ENCODE results near the gene SAAL1.

Gene SAAL1

DNA sequence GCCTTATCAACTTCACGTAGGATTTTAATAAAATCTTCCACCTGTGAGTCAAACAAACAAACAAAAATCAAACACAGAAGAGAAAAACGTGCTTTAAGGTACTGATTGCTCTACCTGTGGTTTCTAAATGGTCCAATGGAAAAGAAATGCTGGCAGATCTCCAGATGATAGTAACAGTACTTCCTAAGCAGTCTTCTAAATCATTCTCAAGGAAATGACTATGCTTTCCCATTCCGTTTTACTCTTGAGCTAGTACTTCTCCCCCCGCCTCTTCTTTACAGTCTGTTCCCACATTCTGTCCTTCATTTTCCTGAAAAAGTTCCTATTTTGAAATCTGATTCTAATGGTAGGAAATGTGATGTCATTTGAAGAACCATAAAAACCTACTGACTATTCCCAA lies 25.4 kb downstream of the SAAL1 start:
- no peak for DNase-seq

DNA sequence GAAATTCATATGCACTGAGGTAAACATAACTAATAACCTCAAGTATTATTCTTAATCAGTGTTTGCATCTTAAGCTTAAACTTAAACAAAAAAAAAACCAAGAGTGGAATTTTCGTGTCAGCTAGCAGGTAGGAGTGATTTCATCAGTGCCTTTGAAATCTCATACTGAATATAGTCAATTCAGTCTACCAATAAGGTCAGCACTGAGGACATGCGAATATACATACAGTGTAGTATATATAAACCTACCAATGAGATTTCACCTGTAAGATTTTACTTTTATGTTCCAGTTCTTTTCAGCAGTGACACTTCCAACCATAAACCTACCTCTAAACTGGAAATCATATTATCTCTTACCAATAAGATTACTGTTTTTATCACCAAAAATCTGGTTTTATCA lies 27.0 kb downstream of the SAAL1 start:
- DNase-seq, result no peak

DNA sequence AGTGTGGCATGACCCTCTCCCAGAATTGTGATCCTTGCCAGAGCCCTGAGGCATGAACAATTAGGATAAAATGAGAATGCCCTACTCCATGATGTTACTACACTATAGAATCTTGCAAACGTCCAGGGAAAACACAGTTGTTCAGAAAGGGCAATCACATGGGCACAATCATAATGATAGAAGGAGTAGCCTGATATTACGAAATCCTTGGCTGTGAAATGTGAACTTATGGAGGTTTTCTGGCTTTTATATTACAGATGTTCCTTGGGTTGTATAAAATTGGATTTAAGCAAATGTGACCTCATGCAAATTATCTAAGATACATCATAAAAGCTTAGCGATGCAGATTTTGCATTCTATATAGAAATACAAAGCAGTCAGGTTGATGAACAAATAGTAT lies 30.4 kb downstream of the SAAL1 start:
- DNase-seq, result no peak

GRCh38 chr11:18071098-18071705 lies 34.7 kb downstream of the SAAL1 start:
- DNase-seq, result no peak

DNA sequence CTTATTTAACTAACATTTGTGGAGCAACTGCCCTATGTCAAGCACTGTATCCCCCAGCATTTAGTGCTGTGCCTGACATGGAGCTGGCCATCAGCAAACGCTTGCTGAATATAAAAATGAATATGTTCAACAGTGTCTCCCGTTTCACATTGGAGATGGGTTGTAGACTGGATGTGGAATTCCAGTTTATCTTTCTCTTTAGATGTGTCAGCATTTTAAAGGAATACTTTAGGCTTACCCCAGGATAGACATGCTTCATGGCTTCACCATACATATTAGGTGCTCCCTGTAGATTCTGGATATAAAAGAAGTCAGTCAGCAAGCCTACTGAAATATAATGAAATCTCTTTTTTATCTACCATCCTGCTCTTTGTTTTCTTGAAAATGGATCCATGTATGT lies 38.5 kb downstream of the SAAL1 start:
- DNase-seq, result no peak

DNA sequence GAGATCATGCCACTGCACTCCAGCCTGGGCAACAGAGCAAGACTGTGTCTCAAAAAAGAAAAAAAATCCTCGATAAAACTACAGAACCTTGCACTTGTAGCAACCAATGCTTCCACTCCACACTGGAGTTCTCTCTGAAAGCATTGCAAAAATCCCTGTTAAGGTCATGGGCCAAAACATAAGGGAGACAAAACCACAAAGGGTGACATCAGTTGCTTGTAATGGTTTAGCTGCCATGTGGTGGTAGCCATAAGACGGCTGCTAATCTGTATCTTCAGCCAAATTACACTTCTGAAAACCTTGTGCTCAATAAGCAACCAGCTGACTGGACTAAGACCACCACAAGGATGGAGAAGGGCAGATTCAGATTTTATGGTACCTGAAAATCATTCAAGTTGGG lies 39.3 kb downstream of the SAAL1 start:
- DNase-seq, result no peak

DNA sequence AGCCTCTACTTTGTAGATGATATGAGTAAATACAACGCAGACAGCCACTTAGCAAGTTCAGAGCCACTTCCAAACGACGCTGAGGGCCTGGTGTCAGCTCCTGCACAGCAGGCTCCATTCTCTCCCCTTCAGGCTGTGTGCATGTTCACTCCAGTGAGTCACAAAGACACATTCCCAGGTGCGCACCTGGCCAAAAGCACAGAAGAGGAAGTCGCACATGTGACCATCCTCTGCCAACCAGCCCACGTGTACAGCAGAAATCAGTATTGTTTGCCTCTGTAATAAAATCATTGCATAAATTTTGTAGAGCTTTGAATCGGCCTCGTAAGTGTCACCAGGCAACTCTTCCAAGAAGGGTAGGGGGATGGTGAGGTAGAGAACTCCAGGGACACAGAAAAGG lies 40.3 kb downstream of the SAAL1 start:
- DNase-seq, result no peak

GRCh38 chr11:18064450-18065054 lies 41.3 kb downstream of the SAAL1 start:
- no peak for DNase-seq

DNA sequence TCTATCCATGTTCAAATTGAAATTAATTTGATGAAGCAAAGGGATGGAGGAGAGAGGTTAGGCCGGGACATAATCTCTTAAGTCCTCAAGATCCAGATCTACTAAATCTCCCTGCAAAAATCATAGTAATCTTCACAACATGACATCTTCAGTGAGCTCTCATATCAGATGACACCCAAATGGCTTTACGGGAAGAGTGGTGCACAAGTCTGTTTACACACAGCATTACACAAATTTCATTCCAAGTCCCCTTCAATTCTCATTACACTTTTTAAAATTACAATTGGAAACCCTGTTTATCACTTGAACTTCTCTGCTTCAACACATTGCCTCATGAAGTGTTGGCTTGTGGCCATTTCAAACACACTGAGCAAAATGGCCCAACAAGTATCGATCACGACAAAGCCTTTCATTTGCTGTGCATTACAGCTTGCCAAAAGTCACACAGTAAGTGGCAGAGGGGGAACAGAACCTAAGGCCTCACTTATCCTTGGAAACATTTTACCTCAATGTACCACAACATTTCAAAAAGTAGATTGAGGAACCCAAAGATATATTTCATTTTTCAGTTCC lies 41.9 kb downstream of the SAAL1 start:
- DNase-seq, result no peak

DNA sequence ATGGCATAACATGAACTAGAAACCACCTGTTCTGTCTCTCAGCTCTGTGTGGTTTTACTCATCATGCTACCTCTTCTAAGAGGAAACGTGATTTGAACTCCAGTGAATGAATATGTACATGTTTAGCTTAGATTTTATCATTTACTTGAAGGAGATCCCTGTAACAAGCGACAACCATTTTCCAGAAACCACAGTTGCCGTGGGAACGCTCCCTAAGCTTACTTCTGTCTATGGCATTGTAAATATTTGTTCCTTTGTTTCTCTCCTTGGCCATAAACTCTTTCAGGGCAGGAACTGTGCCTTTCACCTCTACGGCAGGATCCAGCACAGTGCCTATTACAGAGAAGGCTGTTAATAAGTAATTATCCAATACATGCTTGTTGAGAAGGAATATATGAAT lies 42.8 kb downstream of the SAAL1 start:
- no peak for DNase-seq

- no peak for DNase-seq
These were observed 44.5 kb downstream of the SAAL1 start for GRCh38 chr11:18061351-18061750.

DNA sequence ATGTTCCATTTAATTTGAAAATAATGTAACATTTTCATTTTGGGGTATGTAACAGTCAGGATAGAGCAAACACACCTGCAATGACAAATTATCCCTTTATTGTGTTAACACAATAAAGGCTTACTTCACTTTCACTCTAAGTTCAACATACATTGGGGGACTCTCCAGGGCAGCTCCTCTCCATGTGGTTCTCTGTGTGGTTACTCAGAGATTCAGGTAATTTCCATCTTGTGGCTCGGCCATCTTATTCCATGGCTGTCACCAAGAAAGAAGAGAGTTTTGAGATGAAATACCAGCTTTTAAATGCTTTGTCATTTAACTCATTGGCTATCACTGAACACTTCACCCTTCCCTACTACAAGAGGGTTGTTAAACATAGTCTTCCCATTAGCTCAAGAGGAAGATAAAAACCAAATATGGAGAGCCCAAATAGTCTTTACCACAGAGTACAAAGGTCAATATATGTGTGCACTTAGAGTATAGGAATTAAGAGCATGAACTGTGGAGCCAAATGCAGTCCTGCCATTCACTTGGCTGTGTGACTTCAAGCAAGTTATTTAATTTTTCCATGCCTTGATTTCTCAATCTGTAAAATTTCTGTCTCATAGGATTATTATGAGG lies 49.2 kb downstream of the SAAL1 start:
- no peak for DNase-seq

DNA sequence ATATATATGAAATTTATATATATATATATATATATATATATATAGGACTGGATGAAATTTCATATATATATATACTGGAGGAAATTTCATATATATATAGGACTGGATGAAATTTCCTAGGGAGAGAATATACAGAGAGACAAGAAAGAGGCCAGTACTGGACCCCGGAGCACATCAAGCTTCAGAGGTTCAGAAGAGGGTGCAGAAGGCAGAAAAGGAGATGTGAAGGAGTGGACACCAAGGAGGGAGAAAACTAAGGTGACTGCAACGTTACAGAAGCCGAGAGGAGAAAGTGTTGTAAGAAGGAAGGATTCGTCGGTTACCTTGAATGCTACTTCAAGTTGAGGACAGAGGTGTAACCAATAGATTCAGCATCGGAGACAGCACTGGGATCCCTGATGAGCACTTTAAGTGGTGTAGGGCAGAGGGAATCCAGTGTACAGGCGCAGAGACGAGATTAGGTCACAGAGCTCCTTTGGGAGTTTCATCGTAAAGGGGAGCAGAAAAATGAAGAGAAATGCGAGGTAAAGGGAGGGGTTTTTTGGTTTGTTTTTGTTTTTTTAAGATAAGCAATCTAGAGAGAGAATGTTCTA lies 51.3 kb downstream of the SAAL1 start:
- no peak for DNase-seq

GRCh38 chr11:18050848-18051247 lies 55.0 kb downstream of the SAAL1 start:
- DNase-seq, result no peak

GRCh38 chr11:18046116-18046777 lies 59.6 kb downstream of the SAAL1 start, which contains the start of gene TPH1:
TSS of gene TPH1 (minus strand) at chr11:18046269. CDS start at chr11:18040762, 5,507 bp downstream.
- DNase-seq, result no peak

GRCh38 chr11:18036456-18036855 lies 69.4 kb downstream of the SAAL1 start:
- no peak for DNase-seq
